ENCODE measurements around the gene KIF4A. TPM values are rescaled to one million over a fixed set of nuclear protein-coding genes. Genes with fewer than 3 reads are reported as not detected.

The KIF4A gene
- total and polyA plus RNA-seq, 10 of the 15 experiments (the other 5 are each of a cell fraction or from before 2014, with no cell fraction given), result 10.8 to 28.8 (median 22.5) TPM

DNA sequence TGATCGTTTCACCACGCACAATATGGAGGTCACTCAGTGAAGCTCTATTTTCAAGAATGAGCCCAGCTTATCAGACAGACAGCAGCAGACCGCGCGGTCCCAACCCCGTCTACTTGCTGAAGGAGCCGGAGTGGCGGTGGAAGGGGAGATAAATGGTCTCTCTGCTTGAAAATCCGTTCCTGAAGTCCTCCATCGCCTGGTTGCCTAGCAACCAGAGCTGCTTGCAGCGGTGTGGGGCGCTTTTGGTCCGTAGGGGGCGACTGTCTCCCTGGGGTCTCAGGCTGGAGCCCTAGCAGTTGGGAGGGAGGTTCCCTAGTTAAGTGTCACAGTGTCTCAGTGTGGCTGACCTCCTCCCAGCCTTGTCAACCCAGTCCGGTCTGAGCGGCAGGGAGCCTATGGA lies 146.4 kb downstream of the KIF4A start:
- no peaks in the 10 kb centered on the region for H3K79me2 ChIP-seq (ENCODE audit: control insufficient read depth, insufficient read depth, low read length)
- RAD21 ChIA-PET (ENCODE audit: unreplicated experiment), result interaction anchor here (1.1 to 1.9 kb wide), 4 partner anchors 8 to 228 kb away, joined by 3 to 6 read pairs (median 4); no protein-coding TSS in a partner anchor
- DNase-seq (ENCODE audit: low read depth, low spot score) (no peak), FAIRE-seq (no peak), ATAC-seq (no peak)
- H3K9ac ChIP-seq (ENCODE audit: control insufficient read depth, insufficient read depth, low read length), result no peak overlapping the region
- SMC1A ChIA-PET (ENCODE audit: uncharacterized antibody, unreplicated experiment), result interaction anchor here (0.7 to 1.5 kb wide), 6 partner anchors 13 to 303 kb away, joined by 3 to 6 read pairs (median 3); partner anchors contain the start of genes GDPD2, IGBP1, KIF4A and PDZD11
- no peak overlapping the region for H2AFZ ChIP-seq (ENCODE audit: control insufficient read depth, low read depth, low read length)
- no peak overlapping the region for H3K4me3 ChIP-seq
- in situ Hi-C loops (cut with MboI) (loop anchor here (25.0 kb wide), 1 partner anchor 399 kb away; the partner anchor contains the start of gene AWAT2), intact Hi-C loops (cut with micrococcal nuclease; ENCODE audit: unreplicated experiment) (loop anchor here (5.0 kb wide), 1 partner anchor 116 kb away; no protein-coding TSS in a partner anchor)
- H3K4me1 ChIP-seq (ENCODE audit: control insufficient read depth, insufficient read depth, low read length), result peaks cover 15% of the 10 kb centered on the region
- BruUV-seq (replicated peaks), result no TSS peak
- CTCF ChIA-PET, result interaction anchor here (0.6 to 2.7 kb wide), 7 partner anchors 16 to 359 kb away, joined by 3 to 11 read pairs (median 5); partner anchors contain the start of gene IGBP1
- no peaks in the 10 kb centered on the region for H3K27me3 ChIP-seq (replicated peaks in 1 of 2; ENCODE audit: control insufficient read depth in 2 of 2, insufficient read depth in 2 of 2, low read length in 1 of 2)
- H4K20me1 ChIP-seq (ENCODE audit: control insufficient read depth, insufficient read depth), result no peaks in the 10 kb centered on the region
- no peak overlapping the region for H3K4me2 ChIP-seq (ENCODE audit: control insufficient read depth, insufficient read depth)
- H3K9me3 ChIP-seq (replicated peaks; ENCODE audit: control insufficient read depth, insufficient read depth, low read length), result no peaks in the 10 kb centered on the region
- whole genome bisulfite sequencing (ENCODE audit: insufficient coverage, insufficient replicate concordance, low lambda C conversion rate, missing lambda C conversion rate), result 44% methylated on average over 16 of the region's 16 CpGs
- POLR2A ChIA-PET, result no interaction called here
- H3K27ac ChIP-seq (ENCODE audit: control insufficient read depth, insufficient read depth), result no peak overlapping the region
- no peaks in the 10 kb centered on the region for H3K36me3 ChIP-seq (ENCODE audit: control insufficient read depth in 2 of 2, insufficient read depth in 2 of 2, low read length in 1 of 2)
- TF ChIP-seq, protein P1, sequence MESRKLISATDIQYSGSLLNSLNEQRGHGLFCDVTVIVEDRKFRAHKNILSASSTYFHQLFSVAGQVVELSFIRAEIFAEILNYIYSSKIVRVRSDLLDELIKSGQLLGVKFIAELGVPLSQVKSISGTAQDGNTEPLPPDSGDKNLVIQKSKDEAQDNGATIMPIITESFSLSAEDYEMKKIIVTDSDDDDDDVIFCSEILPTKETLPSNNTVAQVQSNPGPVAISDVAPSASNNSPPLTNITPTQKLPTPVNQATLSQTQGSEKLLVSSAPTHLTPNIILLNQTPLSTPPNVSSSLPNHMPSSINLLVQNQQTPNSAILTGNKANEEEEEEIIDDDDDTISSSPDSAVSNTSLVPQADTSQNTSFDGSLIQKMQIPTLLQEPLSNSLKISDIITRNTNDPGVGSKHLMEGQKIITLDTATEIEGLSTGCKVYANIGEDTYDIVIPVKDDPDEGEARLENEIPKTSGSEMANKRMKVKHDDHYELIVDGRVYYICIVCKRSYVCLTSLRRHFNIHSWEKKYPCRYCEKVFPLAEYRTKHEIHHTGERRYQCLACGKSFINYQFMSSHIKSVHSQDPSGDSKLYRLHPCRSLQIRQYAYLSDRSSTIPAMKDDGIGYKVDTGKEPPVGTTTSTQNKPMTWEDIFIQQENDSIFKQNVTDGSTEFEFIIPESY (IDR thresholded peaks at IDR 0.05), result no peak
- TF ChIP-seq, protein P2, sequence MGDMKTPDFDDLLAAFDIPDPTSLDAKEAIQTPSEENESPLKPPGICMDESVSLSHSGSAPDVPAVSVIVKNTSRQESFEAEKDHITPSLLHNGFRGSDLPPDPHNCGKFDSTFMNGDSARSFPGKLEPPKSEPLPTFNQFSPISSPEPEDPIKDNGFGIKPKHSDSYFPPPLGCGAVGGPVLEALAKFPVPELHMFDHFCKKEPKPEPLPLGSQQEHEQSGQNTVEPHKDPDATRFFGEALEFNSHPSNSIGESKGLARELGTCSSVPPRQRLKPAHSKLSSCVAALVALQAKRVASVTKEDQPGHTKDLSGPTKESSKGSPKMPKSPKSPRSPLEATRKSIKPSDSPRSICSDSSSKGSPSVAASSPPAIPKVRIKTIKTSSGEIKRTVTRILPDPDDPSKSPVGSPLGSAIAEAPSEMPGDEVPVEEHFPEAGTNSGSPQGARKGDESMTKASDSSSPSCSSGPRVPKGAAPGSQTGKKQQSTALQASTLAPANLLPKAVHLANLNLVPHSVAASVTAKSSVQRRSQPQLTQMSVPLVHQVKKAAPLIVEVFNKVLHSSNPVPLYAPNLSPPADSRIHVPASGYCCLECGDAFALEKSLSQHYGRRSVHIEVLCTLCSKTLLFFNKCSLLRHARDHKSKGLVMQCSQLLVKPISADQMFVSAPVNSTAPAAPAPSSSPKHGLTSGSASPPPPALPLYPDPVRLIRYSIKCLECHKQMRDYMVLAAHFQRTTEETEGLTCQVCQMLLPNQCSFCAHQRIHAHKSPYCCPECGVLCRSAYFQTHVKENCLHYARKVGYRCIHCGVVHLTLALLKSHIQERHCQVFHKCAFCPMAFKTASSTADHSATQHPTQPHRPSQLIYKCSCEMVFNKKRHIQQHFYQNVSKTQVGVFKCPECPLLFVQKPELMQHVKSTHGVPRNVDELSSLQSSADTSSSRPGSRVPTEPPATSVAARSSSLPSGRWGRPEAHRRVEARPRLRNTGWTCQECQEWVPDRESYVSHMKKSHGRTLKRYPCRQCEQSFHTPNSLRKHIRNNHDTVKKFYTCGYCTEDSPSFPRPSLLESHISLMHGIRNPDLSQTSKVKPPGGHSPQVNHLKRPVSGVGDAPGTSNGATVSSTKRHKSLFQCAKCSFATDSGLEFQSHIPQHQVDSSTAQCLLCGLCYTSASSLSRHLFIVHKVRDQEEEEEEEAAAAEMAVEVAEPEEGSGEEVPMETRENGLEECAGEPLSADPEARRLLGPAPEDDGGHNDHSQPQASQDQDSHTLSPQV (IDR thresholded peaks at IDR 0.05), result no peak
- TF ChIP-seq, protein P3, sequence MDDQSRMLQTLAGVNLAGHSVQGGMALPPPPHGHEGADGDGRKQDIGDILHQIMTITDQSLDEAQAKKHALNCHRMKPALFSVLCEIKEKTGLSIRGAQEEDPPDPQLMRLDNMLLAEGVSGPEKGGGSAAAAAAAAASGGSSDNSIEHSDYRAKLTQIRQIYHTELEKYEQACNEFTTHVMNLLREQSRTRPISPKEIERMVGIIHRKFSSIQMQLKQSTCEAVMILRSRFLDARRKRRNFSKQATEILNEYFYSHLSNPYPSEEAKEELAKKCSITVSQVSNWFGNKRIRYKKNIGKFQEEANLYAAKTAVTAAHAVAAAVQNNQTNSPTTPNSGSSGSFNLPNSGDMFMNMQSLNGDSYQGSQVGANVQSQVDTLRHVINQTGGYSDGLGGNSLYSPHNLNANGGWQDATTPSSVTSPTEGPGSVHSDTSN (IDR thresholded peaks at IDR 0.05; ENCODE audit: insufficient replicate concordance, low read depth, low read length), result no peak
- TF ChIP-seq ZBED1 (IDR thresholded peaks at IDR 0.05; ENCODE audit: borderline replicate concordance), result no peak
- no peak for TF ChIP-seq PML (IDR thresholded peaks at IDR 0.05; ENCODE audit: low read length)
- no peak for TF ChIP-seq RAD51 (IDR thresholded peaks at IDR 0.05)
- no peak for TF ChIP-seq RBBP5 (conservative IDR thresholded peaks at IDR 0.05)
- TF ChIP-seq LARP7 (IDR thresholded peaks at IDR 0.05), result no peak
- TF ChIP-seq, protein P4, sequence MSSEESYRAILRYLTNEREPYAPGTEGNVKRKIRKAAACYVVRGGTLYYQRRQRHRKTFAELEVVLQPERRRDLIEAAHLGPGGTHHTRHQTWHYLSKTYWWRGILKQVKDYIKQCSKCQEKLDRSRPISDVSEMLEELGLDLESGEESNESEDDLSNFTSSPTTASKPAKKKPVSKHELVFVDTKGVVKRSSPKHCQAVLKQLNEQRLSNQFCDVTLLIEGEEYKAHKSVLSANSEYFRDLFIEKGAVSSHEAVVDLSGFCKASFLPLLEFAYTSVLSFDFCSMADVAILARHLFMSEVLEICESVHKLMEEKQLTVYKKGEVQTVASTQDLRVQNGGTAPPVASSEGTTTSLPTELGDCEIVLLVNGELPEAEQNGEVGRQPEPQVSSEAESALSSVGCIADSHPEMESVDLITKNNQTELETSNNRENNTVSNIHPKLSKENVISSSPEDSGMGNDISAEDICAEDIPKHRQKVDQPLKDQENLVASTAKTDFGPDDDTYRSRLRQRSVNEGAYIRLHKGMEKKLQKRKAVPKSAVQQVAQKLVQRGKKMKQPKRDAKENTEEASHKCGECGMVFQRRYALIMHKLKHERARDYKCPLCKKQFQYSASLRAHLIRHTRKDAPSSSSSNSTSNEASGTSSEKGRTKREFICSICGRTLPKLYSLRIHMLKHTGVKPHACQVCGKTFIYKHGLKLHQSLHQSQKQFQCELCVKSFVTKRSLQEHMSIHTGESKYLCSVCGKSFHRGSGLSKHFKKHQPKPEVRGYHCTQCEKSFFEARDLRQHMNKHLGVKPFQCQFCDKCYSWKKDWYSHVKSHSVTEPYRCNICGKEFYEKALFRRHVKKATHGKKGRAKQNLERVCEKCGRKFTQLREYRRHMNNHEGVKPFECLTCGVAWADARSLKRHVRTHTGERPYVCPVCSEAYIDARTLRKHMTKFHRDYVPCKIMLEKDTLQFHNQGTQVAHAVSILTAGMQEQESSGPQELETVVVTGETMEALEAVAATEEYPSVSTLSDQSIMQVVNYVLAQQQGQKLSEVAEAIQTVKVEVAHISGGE (CRISPR knock-in tag; IDR thresholded peaks at IDR 0.05), result no peak
- peak; percentile 79 for TF ChIP-seq BMI1 (IDR thresholded peaks at IDR 0.05; ENCODE audit: borderline replicate concordance)
- no peak for TF ChIP-seq FOXM1 (IDR thresholded peaks at IDR 0.05; ENCODE audit: low read depth, low read length)
- no peak for TF ChIP-seq HDAC6 (IDR thresholded peaks at IDR 0.05; ENCODE audit: unreplicated experiment)

All from GM12878 (cell line).